Measurements from ENCODE around the gene EIF5B.

DNA sequence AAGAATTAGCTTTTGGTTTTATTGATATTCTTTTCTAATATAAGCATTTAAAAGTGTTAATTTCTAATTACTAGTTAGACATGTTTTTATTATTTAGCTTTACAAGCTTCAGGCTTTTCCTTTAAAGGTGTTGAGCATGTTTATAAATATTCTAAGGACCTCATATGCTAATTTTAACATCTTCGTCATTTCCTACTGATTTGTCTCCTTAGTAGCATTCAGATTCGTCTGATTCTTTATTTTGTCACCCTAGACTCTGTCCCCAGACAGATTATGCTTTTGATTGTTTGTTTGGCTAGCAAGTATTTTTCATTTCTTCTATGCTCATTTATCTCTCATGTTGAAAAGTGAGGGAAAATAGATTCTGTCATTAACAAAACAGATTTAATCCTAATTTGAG, 51.7 kb downstream of the EIF5B start:
- TF ChIP-seq, protein P1, sequence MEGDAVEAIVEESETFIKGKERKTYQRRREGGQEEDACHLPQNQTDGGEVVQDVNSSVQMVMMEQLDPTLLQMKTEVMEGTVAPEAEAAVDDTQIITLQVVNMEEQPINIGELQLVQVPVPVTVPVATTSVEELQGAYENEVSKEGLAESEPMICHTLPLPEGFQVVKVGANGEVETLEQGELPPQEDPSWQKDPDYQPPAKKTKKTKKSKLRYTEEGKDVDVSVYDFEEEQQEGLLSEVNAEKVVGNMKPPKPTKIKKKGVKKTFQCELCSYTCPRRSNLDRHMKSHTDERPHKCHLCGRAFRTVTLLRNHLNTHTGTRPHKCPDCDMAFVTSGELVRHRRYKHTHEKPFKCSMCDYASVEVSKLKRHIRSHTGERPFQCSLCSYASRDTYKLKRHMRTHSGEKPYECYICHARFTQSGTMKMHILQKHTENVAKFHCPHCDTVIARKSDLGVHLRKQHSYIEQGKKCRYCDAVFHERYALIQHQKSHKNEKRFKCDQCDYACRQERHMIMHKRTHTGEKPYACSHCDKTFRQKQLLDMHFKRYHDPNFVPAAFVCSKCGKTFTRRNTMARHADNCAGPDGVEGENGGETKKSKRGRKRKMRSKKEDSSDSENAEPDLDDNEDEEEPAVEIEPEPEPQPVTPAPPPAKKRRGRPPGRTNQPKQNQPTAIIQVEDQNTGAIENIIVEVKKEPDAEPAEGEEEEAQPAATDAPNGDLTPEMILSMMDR (conservative IDR thresholded peaks at IDR 0.05; ENCODE audit: low read depth, low read length) = no peak
- TF ChIP-seq CHD1 (IDR thresholded peaks at IDR 0.05; ENCODE audit: low read depth, low read length) = no peak
- no peak for TF ChIP-seq POLR2A (IDR thresholded peaks at IDR 0.05; ENCODE audit: low read depth, low read length)
- TF ChIP-seq, protein P2, sequence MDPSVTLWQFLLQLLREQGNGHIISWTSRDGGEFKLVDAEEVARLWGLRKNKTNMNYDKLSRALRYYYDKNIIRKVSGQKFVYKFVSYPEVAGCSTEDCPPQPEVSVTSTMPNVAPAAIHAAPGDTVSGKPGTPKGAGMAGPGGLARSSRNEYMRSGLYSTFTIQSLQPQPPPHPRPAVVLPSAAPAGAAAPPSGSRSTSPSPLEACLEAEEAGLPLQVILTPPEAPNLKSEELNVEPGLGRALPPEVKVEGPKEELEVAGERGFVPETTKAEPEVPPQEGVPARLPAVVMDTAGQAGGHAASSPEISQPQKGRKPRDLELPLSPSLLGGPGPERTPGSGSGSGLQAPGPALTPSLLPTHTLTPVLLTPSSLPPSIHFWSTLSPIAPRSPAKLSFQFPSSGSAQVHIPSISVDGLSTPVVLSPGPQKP (IDR thresholded peaks at IDR 0.05; ENCODE audit: borderline replicate concordance, low read depth, low read length) = no peak
- TF ChIP-seq MXI1 (IDR thresholded peaks at IDR 0.05; ENCODE audit: borderline replicate concordance, low read depth, low read length) = no peak
